Lower leg skin (tissue), 4 donors: ENCODE data around the gene PAQR4. TPM values are rescaled to one million over a fixed set of nuclear protein-coding genes. Genes with fewer than 3 reads are reported as not detected.

Experiments used
- DNase-seq, 2 donors: peaks; one replicate each; pipeline ENCODE4 v3.0.0-alpha.2; 2019; ENCODE audit warnings: low spot score in 2 of 2
- H3K4me3 ChIP-seq: fragments of 200-600 bp; sonication (generic); 2 replicates; pipeline ENCODE4 v1.5.1; 2017; ENCODE audit warnings: mild to moderate bottlenecking, low read depth; ENCODE audit not compliant: poor library complexity, severe bottlenecking
- POLR2A ChIP-seq, 2 donors: fragments of 450-650 bp; IDR thresholded peaks; one replicate each; pipeline ENCODE4 v1.6.1; 2016 to 2017; ENCODE audit warnings: antibody characterized with exemption in 2 of 2, mild to moderate bottlenecking in 1 of 2, moderate library complexity in 1 of 2
- WGBS, 2 donors: methylation state at CpG; one replicate each; pipeline ENCODE4 v1.1.5; 2018; 5-methylcytosine and 5-hydroxymethylcytosine counted together
- intact Hi-C: fragments of 100-400 bp; cut with DNase I; formaldehyde crosslinking; loops from one replicate; pipeline ENCODE4 v1.15.0; 2023; ENCODE audit warnings: low total_unique reads
- total RNA-seq, 4 donors: library from RNA; depleted of rRNA; stranded (reverse); fragments of >200 nt; gene quantifications; one replicate each; pipeline ENCODE4 v1.1.0, GENCODE V29; 2016
- TF ChIP-seq, protein P1 (sequence below), 3 donors: fragments of 450-650 bp; IDR thresholded peaks; one replicate each; pipeline ENCODE4 v1.5.1; 2016; ENCODE audit warnings: antibody characterized with exemption in 3 of 3, mild to moderate bottlenecking in 3 of 3, moderate library complexity in 2 of 3

PAQR4 gene
- total RNA-seq, 4 donors from 2014 or later = 6.2 to 17.9 (median 10.6) TPM

DNA sequence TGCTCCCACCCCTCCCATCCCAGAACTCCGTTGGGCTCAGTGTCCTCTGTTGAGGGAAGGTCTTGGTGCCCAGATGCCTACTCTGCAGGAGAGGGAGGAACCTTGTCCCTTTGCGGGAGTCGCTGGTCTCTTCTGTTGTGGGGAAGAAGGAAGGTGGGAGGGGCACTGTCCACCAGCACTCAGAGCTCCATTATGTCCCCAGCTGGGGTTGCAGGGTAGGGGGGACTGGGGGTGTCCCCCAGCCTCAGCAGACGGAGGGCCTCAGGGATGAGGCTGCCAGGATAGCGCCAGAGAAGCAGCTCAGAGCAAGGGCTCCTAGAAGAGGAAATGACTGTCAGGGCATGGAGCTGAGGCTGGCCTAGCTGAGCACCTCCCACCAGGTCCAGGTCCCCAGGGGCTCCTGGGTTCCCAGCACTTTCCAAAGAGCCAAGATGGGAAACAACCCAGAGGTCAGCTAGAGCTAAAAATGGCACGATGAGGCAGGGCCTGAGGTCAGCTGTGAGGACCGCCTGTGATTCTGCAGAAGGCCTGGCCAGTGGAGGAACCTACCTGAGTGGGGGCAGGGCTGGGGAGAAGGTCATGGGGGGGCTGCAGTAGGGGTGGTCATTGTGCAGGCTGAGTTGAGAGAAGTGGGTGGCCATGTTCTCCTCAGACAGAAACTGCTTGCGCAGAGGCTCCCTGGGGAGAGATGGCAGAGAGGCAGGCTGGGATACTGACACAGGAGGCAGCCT, 53.7 kb downstream of the PAQR4 start:
- H3K4me3 ChIP-seq = no peak overlapping the region
- no peak for DNase-seq
- no peak for TF ChIP-seq POLR2A (IDR thresholded peaks at IDR 0.05)
- TF ChIP-seq, protein P1, sequence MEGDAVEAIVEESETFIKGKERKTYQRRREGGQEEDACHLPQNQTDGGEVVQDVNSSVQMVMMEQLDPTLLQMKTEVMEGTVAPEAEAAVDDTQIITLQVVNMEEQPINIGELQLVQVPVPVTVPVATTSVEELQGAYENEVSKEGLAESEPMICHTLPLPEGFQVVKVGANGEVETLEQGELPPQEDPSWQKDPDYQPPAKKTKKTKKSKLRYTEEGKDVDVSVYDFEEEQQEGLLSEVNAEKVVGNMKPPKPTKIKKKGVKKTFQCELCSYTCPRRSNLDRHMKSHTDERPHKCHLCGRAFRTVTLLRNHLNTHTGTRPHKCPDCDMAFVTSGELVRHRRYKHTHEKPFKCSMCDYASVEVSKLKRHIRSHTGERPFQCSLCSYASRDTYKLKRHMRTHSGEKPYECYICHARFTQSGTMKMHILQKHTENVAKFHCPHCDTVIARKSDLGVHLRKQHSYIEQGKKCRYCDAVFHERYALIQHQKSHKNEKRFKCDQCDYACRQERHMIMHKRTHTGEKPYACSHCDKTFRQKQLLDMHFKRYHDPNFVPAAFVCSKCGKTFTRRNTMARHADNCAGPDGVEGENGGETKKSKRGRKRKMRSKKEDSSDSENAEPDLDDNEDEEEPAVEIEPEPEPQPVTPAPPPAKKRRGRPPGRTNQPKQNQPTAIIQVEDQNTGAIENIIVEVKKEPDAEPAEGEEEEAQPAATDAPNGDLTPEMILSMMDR (IDR thresholded peaks at IDR 0.05) = no peak
- intact Hi-C loops = no loop called here
- 15 to 19% methylated on average over 8 of the region's 8 CpGs for WGBS, 2 donors

Other genes starting within 250 kb of the PAQR4 start
- 1 to 10 TPM; 1.3 to 5.0 (median 2.0) TPM for gene PRSS27, start 249.1 kb upstream of the PAQR4 start, total RNA-seq
- 100 to 1,000 TPM; 257 to 830 (median 272) TPM for gene SRRM2, start 216.7 kb upstream of the PAQR4 start, total RNA-seq
- 1,000 to 10,000 TPM in 1 of 4 donors, 100 to 1,000 TPM in 3; 244 to 2,128 (median 328) TPM for gene ELOB, start 192.1 kb upstream of the PAQR4 start, total RNA-seq
- not detected for gene PRSS33, start 181.8 kb upstream of the PAQR4 start, total RNA-seq
- not detected for gene PRSS41, start 170.9 kb upstream of the PAQR4 start, total RNA-seq
- under 1 TPM in 1 of 4 donors, not detected in 3; 0.63 TPM for gene PRSS21, start 152.1 kb upstream of the PAQR4 start, total RNA-seq
- 10 to 100 TPM in 3 of 4 donors, 1 to 10 TPM in 1; 5.6 to 67.9 (median 19.4) TPM for gene ZG16B, start 139.0 kb upstream of the PAQR4 start, total RNA-seq
- 1 to 10 TPM; 2.3 to 6.7 (median 4.6) TPM for gene PRSS22, start 111.2 kb upstream of the PAQR4 start, total RNA-seq
- 10 to 100 TPM; 36.4 to 44.6 (median 40.3) TPM for gene FLYWCH2, start 86.1 kb upstream of the PAQR4 start, total RNA-seq
- gene FLYWCH1, start 57.4 kb upstream of the PAQR4 start, total RNA-seq = 10 to 100 TPM; 36.9 to 61.4 (median 46.0) TPM
- 1 to 10 TPM; 1.9 to 3.8 (median 2.5) TPM for gene KREMEN2, start 5.1 kb upstream of the PAQR4 start, total RNA-seq
- gene PKMYT1, start 11.1 kb downstream of the PAQR4 start, total RNA-seq = 1 to 10 TPM; 3.0 to 7.4 (median 3.9) TPM
- under 1 TPM in 2 of 4 donors, not detected in 2; 0.15 to 0.23 TPM for gene CLDN9, start 43.6 kb downstream of the PAQR4 start, total RNA-seq
- gene CLDN6, start 48.8 kb downstream of the PAQR4 start, total RNA-seq = not detected
- 10 to 100 TPM; 11.7 to 60.0 (median 23.6) TPM for gene TNFRSF12A, start 51.0 kb downstream of the PAQR4 start, total RNA-seq
- gene HCFC1R1, start 54.6 kb downstream of the PAQR4 start, total RNA-seq = 10 to 100 TPM; 27.5 to 41.5 (median 31.9) TPM
- 10 to 100 TPM; 13.2 to 22.1 (median 20.1) TPM for gene THOC6, start 54.7 kb downstream of the PAQR4 start, total RNA-seq
- gene BICDL2, start 67.6 kb downstream of the PAQR4 start, total RNA-seq = 100 to 1,000 TPM in 3 of 4 donors, 10 to 100 TPM in 1; 87.2 to 115 (median 106) TPM
- under 1 TPM in 3 of 4 donors, not detected in 1; 0.30 to 0.81 (median 0.49) TPM for gene MMP25, start 77.2 kb downstream of the PAQR4 start, total RNA-seq
- 1 to 10 TPM in 3 of 4 donors, under 1 TPM in 1; 0.80 to 7.2 (median 5.1) TPM for gene IL32, start 96.3 kb downstream of the PAQR4 start, total RNA-seq
- gene ZSCAN10, start 129.9 kb downstream of the PAQR4 start, total RNA-seq = not detected
- 10 to 100 TPM; 15.1 to 25.3 (median 18.5) TPM for gene ZNF205, start 143.2 kb downstream of the PAQR4 start, total RNA-seq
- gene ZNF213, start 165.7 kb downstream of the PAQR4 start, total RNA-seq = 10 to 100 TPM; 10.7 to 18.0 (median 14.6) TPM
- gene OR1F1, start 218.9 kb downstream of the PAQR4 start, total RNA-seq = not detected